GM12892 (cell line): Measurements from ENCODE around the gene NF1.
"Not testable (repeated sequence)": the region's sequence is repeated elsewhere in the genome, so short reads cannot be mapped to it uniquely, and the experiment has no call there.

Source experiments
- DNase-seq: peaks from one replicate; pipeline ENCODE4 v3.0.0; 2011; ENCODE audit not compliant: insufficient read length
- FAIRE-seq: peaks from 2 replicates; lab custom pipeline; 2011; peaks lifted over from hg19 to GRCh38; lab: Jason Lieb, UNC
- POLR2A ChIP-seq: IDR thresholded peaks from 2 replicates; pipeline ENCODE4 v1.6.1; 2011; ENCODE audit warnings: low read depth, low read length, control low read depth
- POLR2AphosphoS5 ChIP-seq: IDR thresholded peaks from 2 replicates; pipeline ENCODE4 v1.6.1; 2011; ENCODE audit warnings: low read depth, low read length, control low read depth
- TAF1 ChIP-seq: IDR thresholded peaks from 2 replicates; pipeline ENCODE4 v1.6.1; 2011; ENCODE audit warnings: low read depth, mild to moderate bottlenecking, control low read depth, low read length, borderline replicate concordance

NF1 gene

DNA sequence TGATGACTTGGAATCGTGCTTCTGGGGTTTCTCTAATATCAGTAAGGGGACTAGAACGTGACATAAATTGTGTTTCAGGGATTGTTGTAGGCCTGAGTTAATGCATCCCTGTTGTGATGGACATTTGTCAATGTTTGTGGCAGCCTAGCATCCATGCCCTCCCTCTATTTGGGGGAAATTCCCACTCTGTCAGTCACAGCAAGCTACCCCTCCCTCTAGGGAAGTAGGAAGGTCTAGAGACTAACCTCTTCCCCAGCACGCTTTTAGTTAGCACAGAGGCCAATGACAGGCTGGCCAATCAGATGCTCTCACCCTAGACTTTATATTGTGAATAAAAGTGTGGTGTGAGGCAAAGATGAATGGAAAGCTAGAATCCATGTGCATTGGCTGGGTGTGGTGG is 32.4 kb upstream of the NF1 start:
- no peak for DNase-seq
- no peak for FAIRE-seq
- no peak for TF ChIP-seq POLR2AphosphoS5
- TF ChIP-seq TAF1: no peak
- no peak for TF ChIP-seq POLR2A

DNA sequence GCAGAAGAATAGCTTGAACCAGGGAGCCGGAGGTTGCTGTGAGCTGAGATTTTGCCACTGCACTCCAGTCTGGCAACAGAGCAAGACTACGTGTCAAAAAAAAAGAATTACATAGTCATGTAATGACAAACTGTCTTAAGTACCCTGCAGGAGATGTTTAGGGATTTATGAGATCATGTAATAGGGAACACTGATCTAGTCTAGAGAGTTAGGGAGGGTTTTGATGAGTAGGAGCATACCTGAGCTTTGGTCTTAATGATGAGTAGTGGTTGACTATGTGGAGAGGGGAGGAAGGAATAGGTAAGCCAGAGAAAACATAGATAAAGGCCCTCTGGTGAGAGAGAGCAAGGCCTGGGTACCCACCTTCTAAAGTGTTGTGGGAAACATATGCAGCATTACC is 30.1 kb upstream of the NF1 start:
- TF ChIP-seq TAF1: no peak
- TF ChIP-seq POLR2A: no peak
- TF ChIP-seq POLR2AphosphoS5: no peak
- DNase-seq (no peak), FAIRE-seq (no peak)

DNA sequence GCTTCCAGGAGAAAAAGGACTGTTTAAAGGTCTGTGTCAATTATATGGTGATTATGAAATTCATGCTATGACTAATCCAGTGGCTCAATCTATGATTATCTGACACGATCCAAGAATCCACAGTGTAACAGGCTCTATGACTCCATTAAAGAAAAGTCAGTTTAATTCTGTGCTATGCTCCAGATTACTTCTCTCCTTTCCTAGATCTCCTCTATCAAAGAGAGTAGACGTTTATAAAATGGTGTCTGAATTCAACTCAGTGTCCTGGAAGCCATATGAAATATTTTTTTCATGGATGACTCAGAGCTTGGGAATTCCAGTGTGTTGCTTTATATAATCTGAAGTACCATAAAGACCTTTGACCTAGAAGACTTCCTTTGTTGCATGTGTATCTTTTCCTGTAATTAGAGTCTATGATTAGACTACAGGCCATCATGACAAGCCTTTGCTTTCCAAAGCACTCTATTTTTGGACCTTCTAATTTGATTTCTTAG is 27.0 kb upstream of the NF1 start:
- DNase-seq (no peak), FAIRE-seq (no peak)
- no peak for TF ChIP-seq POLR2A
- no peak for TF ChIP-seq TAF1
- TF ChIP-seq POLR2AphosphoS5: no peak

DNA sequence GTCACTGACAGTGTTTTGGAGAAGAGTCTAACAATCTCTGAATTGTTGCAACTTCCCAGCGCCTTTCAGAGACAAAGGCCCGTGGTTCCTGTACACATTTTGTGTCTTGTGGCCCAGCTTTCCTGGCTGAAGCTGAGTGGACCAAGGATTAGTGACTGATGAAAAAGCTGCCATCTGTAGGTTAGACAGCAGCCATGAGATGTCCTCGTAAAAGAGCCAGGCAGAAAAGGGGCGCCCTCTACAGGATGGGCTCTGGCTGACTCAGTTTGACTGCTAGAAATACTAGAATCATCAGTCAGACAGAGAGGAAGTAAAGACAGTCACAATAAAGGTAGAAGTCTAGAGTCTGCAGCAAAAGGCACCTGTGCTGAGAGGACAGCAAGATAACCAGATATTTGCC is 26.5 kb upstream of the NF1 start:
- peak; percentile 13 for DNase-seq
- TF ChIP-seq POLR2AphosphoS5: no peak
- no peak for TF ChIP-seq POLR2A
- TF ChIP-seq TAF1: no peak
- peak; percentile 81 for FAIRE-seq

DNA sequence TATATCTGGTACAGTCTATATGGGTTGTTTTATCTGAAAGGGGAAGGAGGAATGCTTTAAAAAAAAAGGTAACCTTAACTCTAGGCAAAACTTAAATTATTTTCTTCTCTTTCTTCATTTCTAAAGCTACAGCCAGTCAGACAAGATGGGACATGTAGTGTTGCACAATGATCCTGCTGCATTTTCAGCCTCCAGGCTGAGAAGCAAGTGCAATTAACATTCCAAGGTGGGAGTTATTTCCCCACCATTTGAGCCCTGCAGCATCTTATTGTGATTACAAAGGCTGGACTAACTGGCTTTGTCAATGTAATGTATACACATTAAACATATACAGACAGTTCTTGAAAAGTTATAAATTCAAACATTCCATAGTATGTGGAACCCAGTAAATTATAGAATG is 22.6 kb upstream of the NF1 start:
- FAIRE-seq: no peak
- no peak for TF ChIP-seq POLR2AphosphoS5
- no peak for TF ChIP-seq TAF1
- no peak for TF ChIP-seq POLR2A
- DNase-seq: no peak

DNA sequence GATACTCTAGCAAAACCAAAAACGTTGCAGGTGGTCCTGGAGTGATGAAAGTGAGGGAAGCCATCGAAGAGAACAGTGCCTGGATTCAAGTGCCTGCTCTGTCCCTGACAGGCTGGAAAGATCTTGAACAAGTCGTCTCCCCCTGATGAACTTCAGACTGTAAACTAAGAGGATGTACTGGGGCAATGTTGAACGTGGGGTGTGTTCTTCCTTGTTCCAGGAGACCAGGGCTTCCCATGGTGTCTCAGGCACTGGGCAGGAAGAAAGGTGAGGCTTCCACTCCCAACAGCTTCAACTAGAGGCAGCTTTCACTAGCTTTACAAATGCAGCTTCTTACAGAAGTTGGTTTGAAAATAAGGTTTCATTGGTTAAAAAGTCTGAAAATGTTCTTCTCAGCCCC is 21.4 kb upstream of the NF1 start:
- TF ChIP-seq POLR2A (no peak), TAF1 (no peak), POLR2AphosphoS5 (no peak)
- no peak for DNase-seq
- no peak for FAIRE-seq

DNA sequence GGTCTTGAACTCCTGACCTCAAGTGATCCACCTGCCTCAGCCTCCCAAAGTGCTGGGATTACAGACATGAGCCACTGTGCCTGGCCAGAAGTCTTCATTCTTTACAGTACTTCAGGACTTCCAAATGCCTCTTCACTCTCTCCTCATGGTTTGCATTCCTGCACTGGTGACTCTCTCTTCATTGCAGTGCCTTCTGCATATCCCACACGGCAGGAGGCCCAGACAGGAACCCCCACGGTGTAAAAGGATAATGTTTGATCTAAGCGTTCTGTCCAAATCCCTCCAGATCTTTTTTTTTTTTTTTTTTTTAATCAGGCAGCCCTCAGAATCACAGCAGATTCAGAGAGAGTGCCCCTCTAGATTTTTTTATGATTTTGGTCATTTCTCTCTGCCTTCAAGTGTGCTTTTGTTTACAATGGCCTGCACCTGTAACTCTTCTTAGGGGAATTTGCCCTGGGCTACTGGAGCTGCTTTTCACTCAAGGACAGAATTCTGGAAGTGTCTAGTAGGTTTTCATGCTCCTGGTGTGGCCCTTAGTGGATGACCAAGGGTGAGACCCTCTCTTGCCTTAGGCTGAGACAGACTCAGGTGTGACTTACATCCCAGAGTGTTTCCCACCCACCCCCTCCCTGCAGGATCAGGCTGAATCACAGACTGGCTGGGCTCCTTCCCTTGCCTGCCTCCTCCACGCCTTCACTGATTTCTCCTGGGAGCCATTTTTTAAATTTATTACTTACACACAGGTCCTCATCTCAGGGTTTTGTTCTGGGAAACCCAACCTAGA is 19.8 kb upstream of the NF1 start:
- TF ChIP-seq TAF1: no peak
- TF ChIP-seq POLR2A: no peak
- no peak for TF ChIP-seq POLR2AphosphoS5
- FAIRE-seq: no peak
- no peak for DNase-seq

DNA sequence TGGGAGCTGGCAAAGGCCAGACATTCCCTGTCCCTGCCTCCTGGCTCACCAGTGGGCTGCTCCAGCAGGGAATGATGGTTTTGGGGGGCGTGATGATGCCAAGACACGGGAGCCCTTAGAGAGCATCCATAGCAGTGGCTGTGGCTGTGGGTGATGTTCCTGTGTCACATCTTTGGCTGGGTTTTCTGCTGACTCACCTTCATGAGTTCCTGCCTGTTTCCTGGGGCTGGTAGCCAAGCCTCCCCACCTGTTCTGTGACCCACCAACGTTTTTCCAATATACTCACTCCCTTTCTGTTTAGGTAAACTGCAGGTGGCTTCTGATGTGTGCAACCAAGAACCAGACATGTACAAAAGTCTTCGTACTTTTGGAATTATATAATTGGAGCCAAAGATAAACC is 16.5 kb upstream of the NF1 start:
- DNase-seq (no peak), FAIRE-seq (no peak)
- TF ChIP-seq POLR2A (no peak), POLR2AphosphoS5 (no peak), TAF1 (no peak)

DNA sequence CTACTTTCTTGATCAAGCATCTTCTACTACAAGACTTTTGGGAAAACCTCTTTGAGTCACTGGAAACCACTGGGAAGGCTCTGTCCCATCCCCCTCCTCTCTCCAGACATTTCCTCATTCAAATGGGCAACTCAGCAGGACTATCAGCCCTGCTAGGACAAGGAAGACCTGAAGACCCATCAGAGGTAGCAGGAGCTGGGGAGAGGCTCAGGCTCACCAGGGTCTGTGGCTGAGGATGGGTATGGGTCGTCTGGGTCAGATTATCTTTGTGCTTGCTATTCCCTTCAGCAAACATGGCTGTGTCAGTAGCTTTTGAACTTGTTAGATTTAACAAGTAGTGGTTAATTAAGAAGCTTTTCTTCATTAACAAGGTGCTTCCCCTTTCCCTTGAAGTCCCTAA is 15.0 kb upstream of the NF1 start:
- FAIRE-seq (no peak), DNase-seq (no peak)
- TF ChIP-seq POLR2AphosphoS5 (no peak), TAF1 (no peak), POLR2A (no peak)

DNA sequence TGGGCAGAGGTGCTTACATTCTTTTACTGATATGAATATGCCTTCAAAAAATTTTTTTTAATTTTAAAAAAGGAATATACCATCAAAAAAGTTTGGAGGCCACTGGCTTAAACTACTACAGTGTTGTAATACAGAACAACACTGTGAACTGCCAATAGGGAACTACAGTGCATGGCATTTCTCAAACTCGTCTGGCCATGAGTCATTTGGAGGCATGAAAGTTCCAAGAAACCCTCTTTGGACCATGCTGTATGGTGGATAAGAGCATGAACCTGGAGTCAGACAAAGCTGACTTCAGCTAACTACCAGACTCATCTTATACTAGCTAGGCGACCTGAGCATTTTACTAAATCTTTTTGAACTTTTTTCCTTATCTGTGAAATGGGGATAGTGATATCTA is 9.2 kb upstream of the NF1 start:
- DNase-seq (no peak), FAIRE-seq (no peak)
- TF ChIP-seq POLR2AphosphoS5 (no peak), POLR2A (no peak), TAF1 (no peak)

DNA sequence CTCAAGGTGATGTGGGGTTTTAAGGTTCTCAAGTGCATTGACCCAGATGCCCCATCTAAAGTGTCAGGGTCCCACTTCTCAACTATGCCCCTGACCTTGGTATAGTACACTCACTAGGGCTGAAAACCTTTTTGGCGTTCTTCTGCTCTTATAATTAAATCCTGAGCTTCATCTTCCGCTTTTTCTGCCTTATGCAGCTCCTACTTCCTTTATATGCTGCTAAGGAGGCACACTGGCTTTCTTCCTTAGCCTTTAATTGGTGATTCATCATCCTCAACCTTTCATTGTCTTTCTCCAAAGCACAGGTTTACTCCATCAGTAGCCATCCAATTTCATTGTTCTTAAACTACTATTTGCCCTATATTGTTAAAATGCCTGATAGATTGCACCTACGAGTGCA is 5.3 kb upstream of the NF1 start:
- no peak for FAIRE-seq
- TF ChIP-seq POLR2A (no peak), POLR2AphosphoS5 (no peak), TAF1 (no peak)
- DNase-seq: no peak

DNA sequence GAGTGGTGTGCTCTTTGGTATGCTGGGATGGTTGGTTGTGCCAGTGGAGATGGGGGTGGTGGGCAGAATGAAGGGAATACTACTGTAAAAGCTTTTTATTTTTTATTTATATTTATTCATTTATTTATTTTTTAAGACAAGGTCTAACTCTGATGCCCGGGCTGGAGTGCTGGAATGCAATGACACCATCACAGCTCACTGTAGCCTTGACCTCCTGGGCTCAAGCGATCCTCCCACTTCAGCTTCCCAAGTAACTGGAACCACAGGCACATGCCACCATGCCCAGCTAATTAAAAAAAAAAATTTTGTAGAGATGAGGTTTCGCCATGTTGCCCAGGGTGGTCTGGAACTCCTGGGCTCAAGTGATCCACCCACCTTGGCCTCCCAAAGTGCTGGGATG is 4.1 kb upstream of the NF1 start:
- not testable (repeated sequence) for DNase-seq, FAIRE-seq

DNA sequence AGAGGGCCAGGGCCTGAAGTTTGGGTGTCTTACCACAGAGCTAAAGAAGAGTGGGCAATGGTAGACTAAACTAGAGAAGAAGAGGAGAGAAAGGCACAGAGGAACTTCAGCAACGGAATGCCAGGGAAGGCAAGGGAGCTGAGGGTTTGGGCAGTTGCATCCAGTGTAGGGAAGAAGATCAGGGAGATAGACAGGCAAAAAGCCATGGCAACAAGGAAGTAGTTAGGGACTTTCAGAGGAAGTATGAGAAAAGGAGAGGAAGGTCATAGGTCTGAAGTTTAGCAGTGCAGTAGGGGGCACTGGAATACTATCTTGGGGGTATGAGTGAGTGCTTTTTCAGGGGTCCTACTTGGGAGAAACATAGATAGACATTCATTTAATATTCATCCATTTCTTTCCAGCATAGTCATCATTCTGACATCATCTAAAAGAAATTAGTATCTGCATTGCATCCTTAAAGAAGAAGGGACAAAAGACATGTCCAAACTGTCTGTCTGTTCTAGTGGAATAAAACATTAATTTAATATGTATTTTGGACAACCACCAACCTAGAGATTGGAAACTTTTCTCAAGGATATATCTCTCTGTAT is 2.2 kb upstream of the NF1 start:
- DNase-seq (no peak), FAIRE-seq (no peak)
- TF ChIP-seq POLR2A (no peak), POLR2AphosphoS5 (no peak), TAF1 (no peak)
